Smooth muscle cell (in vitro differentiated cells): Measurements from ENCODE around the gene ZMYND19. TPM values are rescaled to one million over a fixed set of nuclear protein-coding genes. Genes with fewer than 3 reads are reported as not detected.

Experiments used
- DNase-seq: peaks from one replicate; lab custom pipeline; 2025; ENCODE audit not compliant: unreplicated experiment; lab: John Stamatoyannopoulos, UW
- H2AFZ ChIP-seq: fragments of 200-600 bp; sonication (generic); 2 replicates; pipeline ENCODE4 v1.6.0; 2016; ENCODE audit warnings: antibody characterized with exemption, low read depth, mild to moderate bottlenecking
- H3F3A ChIP-seq: fragments of 200-600 bp; sonication (generic); 2 replicates; pipeline ENCODE4 v1.6.0; 2017; ENCODE audit warnings: antibody characterized with exemption, low read depth
- H3K27ac ChIP-seq: fragments of 200-600 bp; sonication (generic); 2 replicates; pipeline ENCODE4 v1.5.1; 2016; ENCODE audit warnings: low read depth, mild to moderate bottlenecking
- H3K27me3 ChIP-seq: fragments of 200-600 bp; sonication (generic); 2 replicates; pipeline ENCODE4 v1.6.1; 2016; ENCODE audit warnings: low read depth, mild to moderate bottlenecking
- H3K36me3 ChIP-seq: fragments of 200-600 bp; sonication (generic); 2 replicates; pipeline ENCODE4 v1.5.1; 2016; ENCODE audit warnings: low read depth
- H3K4me1 ChIP-seq: fragments of 200-600 bp; sonication (generic); 2 replicates; pipeline ENCODE4 v1.5.1; 2016; ENCODE audit warnings: low read depth
- H3K4me2 ChIP-seq: fragments of 200-600 bp; sonication (generic); 2 replicates; pipeline ENCODE4 v1.6.0; 2016; ENCODE audit warnings: mild to moderate bottlenecking
- H3K4me3 ChIP-seq: fragments of 200-600 bp; sonication (generic); 2 replicates; pipeline ENCODE4 v1.5.1; 2016; ENCODE audit warnings: mild to moderate bottlenecking
- H3K79me2 ChIP-seq: fragments of 200-600 bp; sonication (generic); 2 replicates; pipeline ENCODE4 v1.6.0; 2016; ENCODE audit warnings: low read depth, mild to moderate bottlenecking
- H3K9ac ChIP-seq: fragments of 200-600 bp; sonication (generic); 2 replicates; pipeline ENCODE4 v1.6.0; 2016; ENCODE audit warnings: low read depth
- H3K9me3 ChIP-seq: fragments of 200-600 bp; sonication (generic); replicated peaks from 2 replicates; pipeline ENCODE4 v1.5.1; 2016; ENCODE audit warnings: low read depth
- H4K20me1 ChIP-seq: fragments of 200-600 bp; sonication (generic); 2 replicates; pipeline ENCODE4 v1.6.0; 2016; ENCODE audit warnings: low read depth
- WGBS: methylation state at CpG from one replicate; pipeline ENCODE4 v1.1.7; 2016; ENCODE audit warnings: low lambda C conversion rate; 5-methylcytosine and 5-hydroxymethylcytosine counted together
- polyA plus RNA-seq: library from polyadenylated mRNA; unstranded; fragments of >200 nt; fragmentation: Nextera tagmentation; extraction: Ambion mirVana; gene quantifications from 2 replicates; pipeline ENCODE4 v1.2.1, GENCODE V29; 2016
- total RNA-seq: library from RNA; depleted of rRNA; stranded (reverse); fragments of >200 nt; gene quantifications from 2 replicates; pipeline ENCODE4 v1.2.3, GENCODE V29; 2014
- TF ChIP-seq, protein P1 (sequence below): fragments of 200-600 bp; sonication (generic); IDR thresholded peaks from 2 replicates; pipeline ENCODE4 v1.5.1; 2017; ENCODE audit warnings: borderline replicate concordance, mild to moderate bottlenecking, antibody characterized with exemption; ENCODE audit not compliant: insufficient read depth, poor library complexity, severe bottlenecking

ZMYND19 gene
- total and polyA plus RNA-seq, 2 experiments from 2014 or later, result 16.6 to 37.8 TPM

DNA sequence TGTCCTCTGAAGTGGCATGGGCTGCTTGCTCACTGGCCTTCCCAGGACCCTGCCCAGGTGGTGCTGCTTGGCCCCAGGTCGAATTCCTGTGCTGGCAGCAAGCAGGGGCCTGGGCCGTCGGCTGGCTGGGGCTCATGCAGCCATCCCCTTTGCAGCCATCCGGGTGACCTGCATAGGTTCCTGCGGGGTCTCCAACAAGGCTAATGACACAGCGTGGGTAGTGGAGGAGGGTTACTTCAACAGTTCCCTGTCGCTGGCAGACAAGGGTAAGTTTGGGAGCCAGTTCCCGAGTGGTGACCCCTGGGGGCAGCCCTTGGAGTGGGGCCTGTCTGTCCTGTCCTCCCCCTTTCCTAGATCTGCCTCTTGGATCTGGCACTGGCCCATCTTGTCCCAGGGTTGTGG is 22.4 kb upstream of the ZMYND19 start:
- Histone ChIP-seq H3K9ac (peak overlapping the region; percentile 65), H2AFZ (no peak overlapping the region), H3K79me2 (peaks cover 25% of the 10 kb centered on the region), H3K9me3 (no peaks in the 10 kb centered on the region), H3F3A (no peaks in the 10 kb centered on the region), H4K20me1 (no peaks in the 10 kb centered on the region), H3K27ac (peak overlapping the region; percentile 96), H3K27me3 (no peaks in the 10 kb centered on the region), H3K4me2 (peak overlapping the region; percentile 33), H3K4me1 (peaks cover 4% of the 10 kb centered on the region), H3K4me3 (no peak overlapping the region), H3K36me3 (no peaks in the 10 kb centered on the region)
- 89% methylated on average over 8 of the region's 8 CpGs for WGBS
- TF ChIP-seq, protein P1, sequence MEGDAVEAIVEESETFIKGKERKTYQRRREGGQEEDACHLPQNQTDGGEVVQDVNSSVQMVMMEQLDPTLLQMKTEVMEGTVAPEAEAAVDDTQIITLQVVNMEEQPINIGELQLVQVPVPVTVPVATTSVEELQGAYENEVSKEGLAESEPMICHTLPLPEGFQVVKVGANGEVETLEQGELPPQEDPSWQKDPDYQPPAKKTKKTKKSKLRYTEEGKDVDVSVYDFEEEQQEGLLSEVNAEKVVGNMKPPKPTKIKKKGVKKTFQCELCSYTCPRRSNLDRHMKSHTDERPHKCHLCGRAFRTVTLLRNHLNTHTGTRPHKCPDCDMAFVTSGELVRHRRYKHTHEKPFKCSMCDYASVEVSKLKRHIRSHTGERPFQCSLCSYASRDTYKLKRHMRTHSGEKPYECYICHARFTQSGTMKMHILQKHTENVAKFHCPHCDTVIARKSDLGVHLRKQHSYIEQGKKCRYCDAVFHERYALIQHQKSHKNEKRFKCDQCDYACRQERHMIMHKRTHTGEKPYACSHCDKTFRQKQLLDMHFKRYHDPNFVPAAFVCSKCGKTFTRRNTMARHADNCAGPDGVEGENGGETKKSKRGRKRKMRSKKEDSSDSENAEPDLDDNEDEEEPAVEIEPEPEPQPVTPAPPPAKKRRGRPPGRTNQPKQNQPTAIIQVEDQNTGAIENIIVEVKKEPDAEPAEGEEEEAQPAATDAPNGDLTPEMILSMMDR, result no peak
- DNase-seq, result no peak

DNA sequence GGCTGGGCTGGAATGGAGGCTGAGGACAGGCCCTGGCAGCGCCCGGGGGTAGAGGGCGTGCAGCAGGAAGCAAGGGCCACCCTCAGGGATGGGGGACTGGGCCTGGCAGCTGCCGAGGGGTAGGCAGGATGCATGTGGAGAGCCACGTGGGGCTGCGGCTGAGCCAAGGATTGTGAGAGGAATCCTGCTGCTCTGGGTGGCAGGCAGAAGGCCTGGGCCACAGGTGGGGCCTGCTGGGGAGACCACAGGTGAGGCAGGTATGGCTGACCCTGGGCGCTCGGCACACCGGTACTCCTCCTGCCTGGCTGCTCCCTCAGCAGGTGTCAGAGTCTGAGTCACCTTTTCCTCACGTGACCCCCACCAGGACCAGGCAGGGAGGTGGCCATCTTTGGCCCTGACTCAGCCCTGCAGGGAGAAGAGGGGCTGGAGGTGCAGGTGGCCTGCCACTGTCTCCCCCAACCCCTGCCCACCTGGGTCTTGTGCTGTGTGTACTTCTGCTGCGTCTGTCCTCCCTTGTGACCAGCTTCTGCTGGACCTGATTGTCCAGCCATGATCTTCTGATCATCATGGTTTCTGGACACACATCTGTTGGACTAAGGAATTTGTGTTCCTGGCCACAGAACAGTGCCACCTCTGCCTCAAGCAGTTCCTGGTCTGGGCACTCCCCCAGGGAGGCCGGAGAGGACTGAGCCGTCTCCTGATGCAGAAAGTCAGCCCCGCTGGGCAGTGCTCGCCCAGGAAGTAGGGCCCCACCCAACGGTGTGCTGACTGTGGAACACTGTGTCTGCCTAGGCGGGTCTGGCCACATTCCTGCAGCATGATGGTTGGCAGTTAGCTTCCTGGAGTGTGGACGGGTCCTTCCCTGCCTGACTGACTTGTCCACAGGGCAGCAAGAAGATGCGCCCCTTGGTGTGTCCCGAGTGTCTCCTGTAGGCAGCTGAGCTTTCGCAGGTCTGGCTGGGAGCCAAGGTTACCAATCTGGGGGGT is 21.6 kb upstream of the ZMYND19 start:
- Histone ChIP-seq H3K4me1 (peaks cover 2% of the 10 kb centered on the region), H3F3A (no peaks in the 10 kb centered on the region), H4K20me1 (peaks cover 7% of the 10 kb centered on the region), H3K27ac (peak overlapping the region; percentile 96), H3K4me2 (peak overlapping the region; percentile 33), H3K9me3 (no peaks in the 10 kb centered on the region), H3K9ac (peak overlapping the region; percentile 80), H3K27me3 (no peaks in the 10 kb centered on the region), H2AFZ (no peak overlapping the region), H3K36me3 (no peaks in the 10 kb centered on the region), H3K79me2 (peaks cover 17% of the 10 kb centered on the region), H3K4me3 (no peak overlapping the region)
- DNase-seq, result no peak
- whole genome bisulfite sequencing, result 55% methylated on average over 21 of the region's 21 CpGs
- TF ChIP-seq, protein P1, result no peak

DNA sequence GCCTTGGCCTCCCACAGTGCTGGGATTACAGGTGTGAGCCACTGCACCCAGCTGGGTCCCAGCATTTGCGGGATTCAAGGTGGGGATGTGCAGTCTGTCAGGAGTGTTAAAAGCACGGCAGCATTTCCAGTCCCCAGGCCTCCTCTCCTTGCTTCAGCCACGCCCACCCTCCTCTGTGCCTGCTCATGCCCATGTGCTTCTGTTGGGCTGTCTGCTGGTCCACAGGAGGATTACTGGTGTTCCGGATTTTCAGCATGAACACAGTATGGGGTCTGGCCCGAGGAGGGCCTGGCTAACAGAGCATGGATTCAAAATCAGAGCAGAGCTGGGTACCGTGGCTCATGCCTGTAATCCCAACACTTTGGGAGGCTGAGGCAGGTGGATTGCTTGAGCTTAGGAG is 20.6 kb upstream of the ZMYND19 start:
- Histone ChIP-seq H3K79me2 (peaks cover 14% of the 10 kb centered on the region), H3K4me1 (peaks cover 10% of the 10 kb centered on the region), H3K4me2 (no peak overlapping the region), H3K9me3 (no peaks in the 10 kb centered on the region), H3K27me3 (no peaks in the 10 kb centered on the region), H3K27ac (peak overlapping the region; percentile 96), H2AFZ (no peak overlapping the region), H4K20me1 (peaks cover 14% of the 10 kb centered on the region), H3F3A (no peaks in the 10 kb centered on the region), H3K36me3 (no peaks in the 10 kb centered on the region), H3K4me3 (no peak overlapping the region), H3K9ac (no peak overlapping the region)
- 86% methylated on average over 6 of the region's 6 CpGs for WGBS
- TF ChIP-seq, protein P1, result no peak
- DNase-seq, result no peak
